GM04503 (cell line): ENCODE results near the gene MCEMP1.
"Not testable (repeated sequence)": the region's sequence is repeated elsewhere in the genome, so short reads cannot be mapped to it uniquely, and the experiment has no call there.

Source experiments
- DNase-seq: peaks from one replicate; pipeline ENCODE4 v3.0.0-alpha.2; 2012; ENCODE audit warnings: low read depth

Gene MCEMP1

DNA sequence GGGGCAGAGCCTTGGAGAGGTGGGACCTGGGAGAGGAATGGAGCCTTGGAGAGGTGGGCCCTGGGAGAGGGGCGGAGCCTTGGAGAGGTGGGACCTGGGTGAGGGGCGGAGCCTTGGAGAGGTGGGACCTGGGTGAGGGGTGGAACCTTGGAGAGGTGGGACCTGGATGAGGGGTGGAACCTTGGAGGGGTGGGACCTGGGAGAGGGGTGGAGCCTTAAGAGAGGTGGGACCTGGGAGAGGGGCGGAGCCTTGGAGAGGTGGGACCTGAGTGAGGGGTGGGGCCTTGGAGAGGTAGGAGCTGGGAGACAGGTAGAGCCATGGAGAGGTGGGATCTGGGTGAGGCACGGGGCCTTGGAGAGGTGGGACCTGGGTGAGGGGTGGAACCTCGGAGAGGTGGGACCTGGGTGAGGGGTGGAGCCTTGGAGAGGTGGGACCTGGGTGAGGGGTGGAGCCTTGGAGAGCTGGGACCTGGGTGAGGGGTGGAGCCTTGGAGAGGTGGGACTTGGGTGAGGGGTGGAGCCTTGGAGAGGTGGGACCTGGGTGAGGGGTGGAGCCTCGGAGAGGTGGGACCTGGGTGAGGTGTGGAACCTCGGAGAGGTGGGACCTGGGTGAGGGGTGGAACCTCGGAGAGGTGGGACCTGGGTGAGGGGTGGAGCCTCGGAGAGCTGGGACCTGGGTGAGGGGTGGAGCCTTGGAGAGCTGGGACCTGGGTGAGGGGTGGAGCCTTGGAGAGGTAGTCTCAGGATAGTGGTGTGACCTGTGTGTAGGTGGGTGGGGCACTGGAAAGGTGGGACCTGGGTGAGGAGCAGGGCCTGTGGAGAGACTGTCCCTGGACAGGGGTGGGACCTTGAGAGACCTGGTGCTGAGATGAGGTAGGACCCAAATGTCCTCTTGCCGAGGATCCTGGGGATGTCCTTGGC is 33.0 kb upstream of the MCEMP1 start:
- not testable (repeated sequence) for DNase-seq

DNA sequence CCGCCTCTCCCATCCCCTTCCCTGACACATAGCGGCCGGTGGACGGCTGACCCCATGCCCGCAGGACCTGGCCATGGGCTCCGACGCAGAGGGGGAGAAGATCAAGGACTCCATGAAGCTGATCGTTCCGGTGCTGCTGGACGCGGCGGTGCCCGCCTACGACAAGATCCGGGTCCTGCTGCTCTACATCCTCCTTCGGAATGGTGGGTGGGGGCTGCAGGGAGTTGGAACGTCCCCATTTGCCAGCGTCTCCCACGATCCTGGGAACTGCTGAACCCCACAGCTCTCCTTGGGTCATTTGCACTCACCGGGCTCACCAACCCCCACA is 32.4 kb upstream of the MCEMP1 start:
- no peak for DNase-seq

DNA sequence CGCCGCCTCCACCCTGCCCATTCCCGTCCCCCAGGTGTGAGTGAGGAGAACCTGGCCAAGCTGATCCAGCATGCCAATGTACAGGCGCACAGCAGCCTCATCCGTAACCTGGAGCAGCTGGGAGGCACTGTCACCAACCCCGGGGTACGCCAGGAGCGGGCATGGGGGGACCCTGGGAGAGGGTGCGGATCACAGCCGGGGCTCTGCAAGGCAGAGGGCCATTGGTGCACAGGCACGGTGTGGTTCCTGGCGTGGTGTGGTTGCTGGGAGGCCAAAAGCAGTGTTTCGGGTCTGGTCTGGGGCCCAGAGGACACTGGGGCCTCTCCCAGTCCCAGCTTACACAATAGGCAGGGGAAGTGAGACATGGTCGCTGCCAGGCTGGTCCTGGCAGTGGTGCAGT is 31.7 kb upstream of the MCEMP1 start:
- no peak for DNase-seq

DNA sequence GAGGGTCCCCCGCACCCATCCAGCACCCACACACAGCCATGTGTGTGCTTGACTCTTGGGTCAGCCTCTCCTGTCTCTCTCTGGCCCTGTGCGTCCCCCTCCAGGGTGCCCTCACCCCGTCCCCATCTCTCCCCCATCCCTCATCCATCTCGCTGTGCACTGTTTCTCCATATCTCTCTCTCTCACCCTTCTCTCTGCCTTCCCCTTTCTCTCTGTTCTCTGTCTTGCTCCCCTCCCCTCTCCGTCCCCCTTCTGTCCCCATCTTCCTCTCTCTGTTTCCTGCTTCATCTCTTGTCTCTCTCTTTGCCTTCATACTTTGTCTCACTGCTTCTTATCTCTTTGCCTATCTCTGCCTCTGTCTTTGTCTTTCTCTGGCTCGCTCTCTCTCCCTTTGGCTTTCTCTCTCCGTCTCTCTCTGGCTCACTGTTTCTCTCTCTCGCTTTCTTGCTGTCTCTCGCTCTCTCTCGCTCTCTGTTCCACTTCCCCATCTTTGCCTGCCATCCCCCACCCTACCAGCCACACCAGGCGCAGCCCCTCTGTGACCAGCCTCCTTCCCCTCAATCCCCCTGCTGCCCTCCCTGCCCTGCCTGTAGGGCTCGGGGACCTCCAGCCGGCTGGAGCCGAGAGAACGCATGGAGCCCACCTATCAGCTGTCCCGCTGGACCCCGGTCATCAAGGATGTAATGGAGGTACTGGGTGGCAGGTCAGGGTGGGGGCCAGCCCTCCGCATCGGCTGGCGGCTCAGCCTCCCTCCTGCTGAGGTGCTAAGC is 31.0 kb upstream of the MCEMP1 start:
- no peak for DNase-seq

DNA sequence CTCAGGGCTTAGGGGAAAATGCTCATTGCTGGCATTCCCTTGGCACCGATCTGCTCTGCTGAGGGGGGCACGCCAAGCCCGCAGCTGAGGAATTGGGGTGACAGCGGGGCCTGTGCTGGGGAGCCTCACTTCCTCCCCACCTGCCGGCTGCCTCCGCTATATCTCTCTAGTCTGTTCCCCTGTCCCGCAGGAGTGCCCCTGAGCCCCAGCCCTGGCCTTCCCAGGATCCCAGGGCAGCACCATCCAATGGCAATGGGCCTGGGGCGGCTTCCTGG is 30.5 kb upstream of the MCEMP1 start:
- DNase-seq = no peak

DNA sequence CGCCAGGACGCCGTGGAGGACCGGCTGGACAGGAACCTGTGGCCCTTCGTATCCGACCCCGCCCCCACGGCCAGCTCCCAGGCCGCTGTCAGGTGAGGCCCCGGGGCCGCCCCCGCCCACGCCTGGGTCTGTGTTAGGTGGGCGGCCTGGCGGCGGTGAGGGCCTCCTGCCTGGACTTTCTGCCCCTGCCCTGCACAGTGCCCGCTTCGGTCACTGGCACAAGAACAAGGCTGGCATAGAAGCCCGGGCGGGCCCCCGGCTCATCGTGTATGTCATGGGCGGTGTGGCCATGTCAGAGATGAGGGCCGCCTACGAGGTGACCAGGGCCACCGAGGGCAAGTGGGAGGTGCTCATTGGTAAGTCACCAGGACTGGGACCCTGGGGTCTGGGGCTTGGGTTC is 29.7 kb upstream of the MCEMP1 start:
- no peak for DNase-seq

DNA sequence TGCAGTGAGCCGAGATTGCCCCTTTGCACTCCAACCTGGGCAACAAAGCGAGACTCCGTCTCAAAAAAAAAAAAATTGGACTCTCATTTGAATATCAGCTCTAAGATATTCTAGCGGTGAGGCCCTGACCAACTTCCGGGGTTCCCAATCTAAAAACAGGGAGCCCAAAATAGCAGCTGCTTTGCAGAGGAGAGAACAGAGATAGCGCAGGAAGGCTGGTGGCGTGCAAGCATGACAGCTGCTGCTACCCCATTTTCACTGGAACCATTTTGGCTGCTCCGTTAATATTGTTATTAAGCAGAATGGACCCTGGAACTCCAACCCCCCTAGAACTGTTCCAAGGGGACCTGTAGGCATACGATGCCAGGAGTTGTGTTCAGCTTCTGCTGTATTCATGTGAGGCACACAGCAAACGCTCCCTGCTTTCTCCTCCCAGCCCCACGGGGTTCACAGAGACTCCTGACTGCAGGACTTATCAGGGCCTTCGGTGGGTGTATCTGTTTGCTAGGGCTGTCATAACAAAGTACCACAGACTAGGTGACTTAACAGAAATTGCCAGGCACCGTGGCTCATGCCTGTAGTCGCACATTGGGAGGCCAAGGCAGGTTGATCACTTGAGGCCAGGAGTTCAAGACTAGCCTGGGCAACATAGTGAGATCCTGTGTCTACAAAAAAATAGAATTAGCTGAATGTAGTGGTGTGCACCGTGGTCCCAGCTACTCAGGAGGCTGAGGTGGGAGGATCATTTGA is 28.4 kb upstream of the MCEMP1 start:
- DNase-seq = no peak

DNA sequence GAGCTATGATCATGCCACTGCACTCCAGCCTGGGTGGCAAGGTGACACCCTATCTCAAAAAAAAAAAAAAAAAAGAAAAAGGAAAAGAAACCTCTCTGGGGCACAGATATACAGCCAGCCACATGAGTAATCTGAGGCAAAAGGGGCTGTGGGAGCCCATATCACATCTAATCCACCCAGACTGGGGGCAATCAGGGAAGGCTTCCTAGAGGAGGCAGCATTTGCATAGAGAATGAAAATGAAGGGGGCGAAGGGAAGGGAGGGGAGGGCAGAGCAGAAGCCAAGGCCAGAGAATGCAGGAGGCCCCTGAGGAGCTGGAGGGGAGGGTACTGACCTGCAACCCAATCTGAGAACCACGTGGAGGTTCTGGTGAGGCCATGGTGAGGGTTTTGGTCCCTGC is 26.7 kb upstream of the MCEMP1 start:
- no peak for DNase-seq

DNA sequence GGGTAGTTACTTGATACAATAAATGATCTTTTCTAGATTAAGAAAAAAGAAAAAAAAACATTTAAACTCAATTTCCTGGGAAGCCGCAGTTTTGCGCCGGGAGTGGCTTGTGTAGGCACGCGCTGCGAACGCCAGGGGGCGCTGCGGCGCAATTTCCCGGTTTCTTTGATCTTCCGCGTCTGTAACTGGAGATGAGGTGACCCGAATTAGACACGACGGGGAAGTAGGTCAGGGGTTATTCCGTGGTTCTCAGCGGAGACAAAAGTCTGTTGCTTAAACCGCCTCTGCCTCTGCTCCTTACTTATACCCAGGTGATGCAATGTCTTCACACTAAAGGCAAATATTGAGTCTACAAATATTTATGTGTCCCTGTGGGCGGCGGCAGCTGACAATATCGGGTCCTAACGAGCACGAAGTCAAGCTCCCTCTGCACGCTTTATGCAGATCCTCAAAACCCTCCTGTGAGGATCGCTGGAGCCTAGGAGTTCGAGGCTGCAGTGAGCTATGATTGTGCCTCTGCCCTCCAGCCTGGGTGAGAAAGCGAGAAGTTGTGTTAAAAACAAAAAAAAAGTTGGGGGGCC is 24.7 kb upstream of the MCEMP1 start:
- DNase-seq = no peak

DNA sequence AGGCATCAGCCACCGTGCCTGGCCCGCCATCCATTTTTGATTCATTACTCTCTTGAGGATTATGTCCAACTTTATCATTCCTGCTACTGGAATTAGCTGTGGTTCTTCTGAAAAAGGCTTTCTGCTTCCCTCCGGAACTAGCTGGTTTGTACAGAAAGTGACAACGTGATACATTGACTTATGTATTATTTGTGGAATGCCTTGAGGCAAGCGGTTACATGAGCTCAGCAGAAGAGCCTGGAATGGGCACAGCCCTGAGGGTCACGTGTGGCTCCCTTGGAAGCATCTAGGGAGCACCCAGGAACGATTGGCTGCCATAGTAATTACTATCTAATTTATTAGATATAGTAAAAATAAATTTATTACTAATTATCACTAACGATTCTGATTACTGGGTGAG is 22.5 kb upstream of the MCEMP1 start:
- no peak for DNase-seq

DNA sequence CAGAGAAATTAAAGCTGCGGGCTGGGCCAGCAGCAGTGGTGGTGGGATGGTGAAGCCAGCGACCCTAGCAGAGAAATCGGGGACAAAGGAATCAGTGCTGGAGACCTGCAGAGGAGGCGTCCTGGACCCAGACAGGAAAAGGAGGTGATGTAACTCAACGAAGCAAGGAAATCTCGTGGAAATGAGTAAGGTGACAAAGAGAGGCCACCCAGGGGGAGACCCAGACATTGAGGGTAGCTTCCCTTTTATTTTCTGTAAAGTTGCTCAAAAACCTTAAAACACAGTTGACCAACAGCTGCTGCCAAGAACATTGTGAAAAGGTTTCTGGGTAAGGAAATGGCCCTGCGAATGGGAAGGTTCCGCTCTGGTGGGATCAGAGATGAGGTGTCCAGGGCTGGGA is 21.3 kb upstream of the MCEMP1 start:
- DNase-seq = no peak

DNA sequence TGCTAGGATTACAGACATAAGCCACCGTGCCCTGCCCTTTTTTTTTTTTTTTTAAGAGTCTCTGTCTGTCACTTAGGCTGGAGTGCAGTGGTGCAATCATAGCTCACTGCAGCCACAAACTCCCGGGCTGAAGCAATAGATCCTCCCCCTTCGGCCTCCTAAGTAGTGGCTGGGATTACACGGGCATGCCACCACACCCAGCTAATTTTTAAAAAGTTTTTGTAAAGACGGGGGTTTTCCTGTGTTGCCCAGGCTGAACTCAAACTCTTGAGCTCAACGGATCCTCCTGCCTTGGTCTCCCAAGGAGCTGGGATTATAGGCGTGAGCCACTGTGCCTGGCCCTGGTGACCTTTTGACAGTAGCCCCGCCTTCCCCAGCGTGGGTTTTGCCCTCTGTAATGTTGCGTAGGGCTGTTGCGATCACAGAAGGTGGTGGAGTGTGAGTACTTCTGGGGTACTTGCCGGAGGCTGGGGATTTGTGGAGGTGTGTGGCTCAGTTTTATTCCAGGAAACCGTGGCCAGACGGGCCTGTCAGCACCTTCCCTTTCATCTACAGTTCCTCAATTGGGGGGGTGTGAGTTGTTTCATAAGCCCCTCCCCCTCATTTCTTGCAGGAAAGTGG is 19.6 kb upstream of the MCEMP1 start:
- DNase-seq = no peak

DNA sequence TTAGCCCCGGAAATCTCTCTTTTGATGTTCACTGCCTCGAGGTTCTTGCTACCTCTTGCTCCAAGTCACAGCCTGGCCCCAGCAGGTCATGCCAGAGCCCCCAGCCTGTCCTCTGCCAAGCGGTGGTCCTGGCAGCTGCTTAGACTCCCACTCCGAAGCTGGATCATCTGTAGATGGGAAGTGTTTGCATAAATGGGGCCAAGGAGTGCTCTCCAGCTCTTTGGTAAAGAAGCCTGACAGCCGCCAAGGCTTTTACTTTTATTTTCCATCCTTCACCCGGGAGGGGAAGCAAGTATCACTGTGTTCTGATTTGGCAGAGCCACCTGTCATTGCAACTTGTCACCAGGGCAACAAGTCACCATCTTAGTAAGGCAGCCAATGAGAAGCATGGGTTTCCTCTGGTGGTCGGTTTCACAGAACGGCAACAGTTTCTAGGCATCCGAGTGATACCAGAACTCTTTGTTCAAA is 18.6 kb upstream of the MCEMP1 start:
- DNase-seq = no peak

DNA sequence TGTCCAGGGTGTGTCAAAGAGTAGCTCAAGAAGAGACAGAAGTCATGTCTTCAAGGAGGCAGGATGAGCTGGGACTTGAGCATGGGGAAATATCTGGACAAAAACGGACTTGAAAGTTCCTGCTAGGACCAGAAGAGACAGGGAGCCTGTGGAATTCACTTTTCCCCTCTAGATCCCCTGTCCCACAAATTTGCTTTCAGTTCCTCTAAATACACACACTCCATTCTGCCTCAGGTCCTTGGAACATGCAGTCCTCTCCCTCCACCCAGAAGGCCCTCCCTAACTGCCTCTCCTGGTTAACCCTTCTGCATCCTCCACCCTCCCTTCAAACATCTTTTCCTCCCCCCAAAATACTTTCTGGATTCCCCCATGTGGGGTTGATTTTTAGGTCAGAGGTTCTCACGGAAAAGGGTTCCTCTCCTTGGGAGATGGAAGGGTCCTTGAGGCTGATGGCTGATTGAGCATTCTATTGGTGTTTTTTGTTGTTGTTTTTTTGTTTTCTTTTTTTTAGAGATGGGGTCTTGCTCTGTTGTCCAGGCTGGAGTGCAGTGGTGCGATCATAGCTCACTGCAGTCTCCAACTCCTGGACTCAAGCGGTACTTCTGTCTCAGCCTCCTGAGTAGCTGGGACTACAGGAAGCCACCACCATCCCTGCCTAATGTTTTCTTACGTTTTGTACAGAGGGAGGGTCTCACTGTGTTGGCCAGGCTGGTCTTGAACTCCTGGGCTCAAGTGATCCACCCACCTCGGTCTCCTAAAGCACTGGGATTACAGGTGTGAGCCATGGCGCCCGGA is 14.9 kb upstream of the MCEMP1 start:
- no peak for DNase-seq

DNA sequence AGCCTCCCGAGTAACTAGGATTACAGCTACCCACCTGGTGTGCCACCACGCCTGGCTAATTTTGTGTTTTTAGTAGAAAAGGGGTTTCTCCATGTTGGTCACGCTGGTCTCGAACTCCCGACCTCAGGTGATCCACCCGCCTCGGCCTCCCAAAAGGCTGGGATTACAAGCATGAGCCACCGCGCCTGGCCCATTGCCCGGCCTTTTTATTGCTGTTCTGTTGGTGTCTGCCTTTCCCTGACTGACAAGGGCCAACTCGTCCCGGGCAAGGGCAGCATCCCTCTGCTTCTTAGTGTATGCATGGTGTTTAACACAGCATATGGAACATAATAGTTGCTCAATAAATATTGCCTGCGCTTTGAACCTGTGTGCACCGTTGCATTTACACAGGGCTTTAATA is 14.2 kb upstream of the MCEMP1 start:
- DNase-seq = no peak

DNA sequence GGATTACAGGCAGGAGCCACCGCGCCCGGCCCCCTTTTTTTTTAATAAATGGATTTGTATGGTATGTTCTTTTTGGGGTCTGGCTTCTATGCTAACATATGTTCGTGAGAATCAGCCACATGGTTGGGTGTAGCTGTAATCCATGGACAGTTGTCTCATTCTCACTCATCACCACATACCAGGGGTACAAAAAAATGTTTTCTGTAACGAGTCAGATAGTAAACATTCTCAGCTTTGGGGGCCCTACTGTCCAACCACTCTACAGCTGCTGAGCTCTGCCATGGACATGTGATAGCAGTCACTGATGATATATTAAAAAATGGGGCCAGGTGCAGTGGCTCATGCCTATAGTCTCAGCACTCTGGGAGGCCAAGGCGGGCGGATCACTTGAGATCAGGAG is 13.2 kb upstream of the MCEMP1 start:
- DNase-seq = no peak

DNA sequence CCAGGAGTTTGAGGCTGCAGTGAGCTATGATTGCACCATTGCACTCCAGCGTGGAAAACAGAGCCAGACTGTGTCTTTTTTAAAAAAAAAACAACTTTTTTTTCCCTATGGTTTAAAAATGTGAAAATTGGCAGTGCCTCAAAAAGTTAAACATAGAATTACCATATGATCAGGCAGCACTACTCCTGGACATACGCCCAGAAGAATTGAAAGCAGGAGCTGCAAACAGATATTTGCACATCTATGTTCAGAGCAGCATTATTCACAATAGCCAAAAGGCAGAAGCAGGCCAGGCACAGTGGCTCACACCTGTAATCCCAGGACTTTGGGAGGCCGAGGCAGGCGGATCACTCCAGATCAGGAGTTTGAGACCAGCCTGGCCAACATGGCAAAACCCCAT is 11.8 kb upstream of the MCEMP1 start:
- no peak for DNase-seq

DNA sequence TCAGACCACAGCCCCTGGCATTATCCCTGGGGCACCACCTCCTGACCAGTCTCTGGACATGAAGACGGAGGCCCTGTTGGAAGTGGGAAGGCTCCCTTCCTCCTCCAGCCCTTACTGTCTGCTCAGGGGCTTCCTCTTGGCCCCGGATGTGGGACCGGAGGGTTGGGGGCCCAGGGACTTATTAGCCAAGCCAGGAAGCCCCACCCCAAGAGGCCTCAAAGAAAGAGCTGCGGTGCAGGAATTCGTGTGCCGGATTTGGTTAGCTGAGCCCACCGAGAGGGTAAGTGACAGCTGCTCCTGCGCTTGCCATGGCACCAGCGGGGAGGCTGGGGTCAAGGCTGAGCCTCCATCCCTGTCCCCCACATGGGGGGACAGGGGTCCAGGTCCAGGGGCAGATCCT is 8.0 kb upstream of the MCEMP1 start, which contains the start of gene RETN:
RETN (plus strand) TSS at position 208 of the 400 bp plus-strand sequence. CDS start 278 bp downstream, outside the sequence.
- DNase-seq = no peak

DNA sequence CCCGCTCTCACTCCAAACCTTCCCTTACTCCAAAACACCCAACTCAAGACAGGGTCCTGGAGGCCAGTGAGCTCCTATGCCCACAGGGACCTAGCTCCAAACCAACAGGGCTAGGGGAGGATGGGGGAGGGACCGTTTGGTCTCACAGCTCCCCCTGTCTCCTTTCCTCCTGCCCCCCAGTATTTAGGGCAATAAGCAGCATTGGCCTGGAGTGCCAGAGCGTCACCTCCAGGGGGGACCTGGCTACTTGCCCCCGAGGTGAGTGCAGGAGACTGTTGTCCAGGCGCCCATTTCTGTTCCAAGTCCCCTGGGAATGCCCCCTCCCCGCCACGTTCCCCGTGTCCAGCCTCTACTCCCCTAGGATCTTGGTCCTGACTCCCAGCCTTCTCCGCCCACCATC is 7.2 kb upstream of the MCEMP1 start:
- DNase-seq = no peak

DNA sequence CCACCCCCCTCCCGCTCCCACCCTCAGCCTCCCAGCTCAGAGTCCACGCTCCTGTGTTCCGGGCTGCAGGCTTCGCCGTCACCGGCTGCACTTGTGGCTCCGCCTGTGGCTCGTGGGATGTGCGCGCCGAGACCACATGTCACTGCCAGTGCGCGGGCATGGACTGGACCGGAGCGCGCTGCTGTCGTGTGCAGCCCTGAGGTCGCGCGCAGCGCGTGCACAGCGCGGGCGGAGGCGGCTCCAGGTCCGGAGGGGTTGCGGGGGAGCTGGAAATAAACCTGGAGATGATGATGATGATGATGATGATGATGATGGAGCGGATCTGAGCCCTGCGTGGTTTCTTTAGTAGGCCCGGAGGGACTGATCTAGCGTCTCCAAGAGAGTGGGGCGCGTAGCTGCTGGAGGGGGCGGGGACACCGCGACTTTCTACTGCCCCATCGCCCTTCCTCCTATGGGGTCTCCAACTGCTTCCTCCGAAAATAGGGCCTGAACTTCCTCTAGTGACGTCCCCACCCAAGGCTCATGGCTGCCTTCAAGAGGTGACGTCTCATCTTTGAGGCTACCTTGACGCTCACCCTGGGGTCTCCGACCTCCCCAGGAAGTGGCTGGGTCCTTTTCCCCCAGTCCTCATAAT is 6.6 kb upstream of the MCEMP1 start:
- no peak for DNase-seq

DNA sequence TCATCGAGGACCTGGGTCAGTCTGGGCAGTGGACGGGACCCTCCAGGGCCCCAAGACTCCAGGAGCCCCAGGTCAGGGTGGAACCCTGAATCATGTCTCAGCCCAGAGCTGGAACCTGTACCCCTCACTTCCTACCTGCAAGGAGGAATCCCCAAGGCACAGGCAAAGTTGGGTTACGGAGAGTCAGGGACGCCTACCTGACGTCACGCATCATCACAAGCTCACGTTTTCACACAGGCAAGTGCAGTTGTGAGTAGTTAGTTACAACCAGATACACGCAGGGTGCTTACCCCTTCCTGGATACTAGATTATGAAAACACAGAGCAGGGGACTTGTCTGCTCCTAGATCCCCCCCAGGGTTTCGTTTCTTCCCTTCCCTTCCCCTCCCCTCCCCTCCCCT is 6.1 kb upstream of the MCEMP1 start:
- no peak for DNase-seq
